Measurements from ENCODE around the gene NAPSA. TPM values are rescaled to one million over a fixed set of nuclear protein-coding genes. Genes with fewer than 3 reads are reported as not detected.
A peak's percentile ranks its signal among the peaks of the same experiment; 100 is the strongest.

The NAPSA gene
- total and polyA plus RNA-seq, 10 of the 15 experiments (the other 5 are each of a cell fraction or from before 2014, with no cell fraction given) = 6.7 to 45.4 (median 17.1) TPM

DNA sequence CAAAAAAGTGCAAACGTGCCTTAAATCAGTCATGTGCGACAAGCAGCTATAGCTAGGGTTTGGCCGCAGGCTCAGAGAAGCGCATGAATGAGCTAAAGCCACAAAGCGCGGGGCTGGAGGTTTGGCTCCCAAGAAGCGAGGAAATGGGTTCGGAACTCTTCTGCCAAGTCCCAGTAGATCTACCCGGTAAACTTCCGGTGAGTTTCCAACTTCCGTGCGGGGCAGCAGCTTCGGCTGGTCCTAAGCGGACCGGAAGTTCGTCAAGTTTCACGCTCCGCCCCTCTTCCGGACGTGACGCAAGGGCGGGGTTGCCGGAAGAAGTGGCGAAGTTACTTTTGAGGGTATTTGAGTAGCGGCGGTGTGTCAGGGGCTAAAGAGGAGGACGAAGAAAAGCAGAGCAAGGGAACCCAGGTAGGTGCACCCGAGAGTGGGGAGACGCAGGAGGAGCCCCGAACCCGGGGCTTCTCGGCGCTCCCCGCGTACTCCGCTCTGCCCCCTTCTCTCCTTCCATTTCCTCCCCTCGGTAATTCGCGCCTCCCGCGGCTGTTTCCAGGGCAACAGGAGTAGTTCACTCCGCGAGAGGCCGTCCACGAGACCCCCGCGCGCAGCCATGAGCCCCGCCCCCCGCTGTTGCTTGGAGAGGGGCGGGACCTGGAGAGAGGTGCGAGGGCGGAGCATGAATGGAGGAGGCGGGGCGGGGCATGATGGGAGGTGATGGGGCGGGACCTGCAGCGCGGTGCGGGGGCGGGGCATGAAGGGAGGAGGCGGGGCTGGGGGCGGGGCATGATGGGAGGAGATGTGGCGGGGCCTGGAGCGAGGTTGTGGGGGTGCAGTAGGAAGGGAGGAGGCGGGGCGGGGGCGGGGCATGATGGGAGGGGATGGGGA lies 11.0 kb upstream of the NAPSA start, which contains the start of gene NR1H2 (continued):
- TF ChIP-seq EED (IDR thresholded peaks at IDR 0.05; ENCODE audit: low read depth) = peak; percentile 61; the same call in 1 of the 2 replicates
- TF ChIP-seq, protein P1, sequence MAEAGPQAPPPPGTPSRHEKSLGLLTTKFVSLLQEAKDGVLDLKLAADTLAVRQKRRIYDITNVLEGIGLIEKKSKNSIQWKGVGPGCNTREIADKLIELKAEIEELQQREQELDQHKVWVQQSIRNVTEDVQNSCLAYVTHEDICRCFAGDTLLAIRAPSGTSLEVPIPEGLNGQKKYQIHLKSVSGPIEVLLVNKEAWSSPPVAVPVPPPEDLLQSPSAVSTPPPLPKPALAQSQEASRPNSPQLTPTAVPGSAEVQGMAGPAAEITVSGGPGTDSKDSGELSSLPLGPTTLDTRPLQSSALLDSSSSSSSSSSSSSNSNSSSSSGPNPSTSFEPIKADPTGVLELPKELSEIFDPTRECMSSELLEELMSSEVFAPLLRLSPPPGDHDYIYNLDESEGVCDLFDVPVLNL (IDR thresholded peaks at IDR 0.05; ENCODE audit: low read depth, low read length) = 0 out of 2 replicates have a peak, but pooled peaks have one; percentile 12
- TF ChIP-seq POU2F2 (IDR thresholded peaks at IDR 0.05; ENCODE audit: borderline replicate concordance, low read depth, low read length) = peak; percentile 82
- TF ChIP-seq, protein P2, sequence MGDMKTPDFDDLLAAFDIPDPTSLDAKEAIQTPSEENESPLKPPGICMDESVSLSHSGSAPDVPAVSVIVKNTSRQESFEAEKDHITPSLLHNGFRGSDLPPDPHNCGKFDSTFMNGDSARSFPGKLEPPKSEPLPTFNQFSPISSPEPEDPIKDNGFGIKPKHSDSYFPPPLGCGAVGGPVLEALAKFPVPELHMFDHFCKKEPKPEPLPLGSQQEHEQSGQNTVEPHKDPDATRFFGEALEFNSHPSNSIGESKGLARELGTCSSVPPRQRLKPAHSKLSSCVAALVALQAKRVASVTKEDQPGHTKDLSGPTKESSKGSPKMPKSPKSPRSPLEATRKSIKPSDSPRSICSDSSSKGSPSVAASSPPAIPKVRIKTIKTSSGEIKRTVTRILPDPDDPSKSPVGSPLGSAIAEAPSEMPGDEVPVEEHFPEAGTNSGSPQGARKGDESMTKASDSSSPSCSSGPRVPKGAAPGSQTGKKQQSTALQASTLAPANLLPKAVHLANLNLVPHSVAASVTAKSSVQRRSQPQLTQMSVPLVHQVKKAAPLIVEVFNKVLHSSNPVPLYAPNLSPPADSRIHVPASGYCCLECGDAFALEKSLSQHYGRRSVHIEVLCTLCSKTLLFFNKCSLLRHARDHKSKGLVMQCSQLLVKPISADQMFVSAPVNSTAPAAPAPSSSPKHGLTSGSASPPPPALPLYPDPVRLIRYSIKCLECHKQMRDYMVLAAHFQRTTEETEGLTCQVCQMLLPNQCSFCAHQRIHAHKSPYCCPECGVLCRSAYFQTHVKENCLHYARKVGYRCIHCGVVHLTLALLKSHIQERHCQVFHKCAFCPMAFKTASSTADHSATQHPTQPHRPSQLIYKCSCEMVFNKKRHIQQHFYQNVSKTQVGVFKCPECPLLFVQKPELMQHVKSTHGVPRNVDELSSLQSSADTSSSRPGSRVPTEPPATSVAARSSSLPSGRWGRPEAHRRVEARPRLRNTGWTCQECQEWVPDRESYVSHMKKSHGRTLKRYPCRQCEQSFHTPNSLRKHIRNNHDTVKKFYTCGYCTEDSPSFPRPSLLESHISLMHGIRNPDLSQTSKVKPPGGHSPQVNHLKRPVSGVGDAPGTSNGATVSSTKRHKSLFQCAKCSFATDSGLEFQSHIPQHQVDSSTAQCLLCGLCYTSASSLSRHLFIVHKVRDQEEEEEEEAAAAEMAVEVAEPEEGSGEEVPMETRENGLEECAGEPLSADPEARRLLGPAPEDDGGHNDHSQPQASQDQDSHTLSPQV (IDR thresholded peaks at IDR 0.05) = no peak
- peak; percentile 72; the same call in 1 of the 2 replicates for TF ChIP-seq SIN3A (IDR thresholded peaks at IDR 0.05; ENCODE audit: low read depth, low read length)
- TF ChIP-seq SMAD5 (IDR thresholded peaks at IDR 0.05; ENCODE audit: low read depth) = no peak; the same call in 1 of the 2 replicates
- peak; percentile 90 for TF ChIP-seq FOXK2 (IDR thresholded peaks at IDR 0.05)
- no peak for TF ChIP-seq SREBF1 (IDR thresholded peaks at IDR 0.05; ENCODE audit: low read length)
- peak; percentile 20 for TF ChIP-seq MYC (IDR thresholded peaks at IDR 0.05; ENCODE audit: insufficient read depth, insufficient read length, insufficient replicate concordance, low read length, severe bottlenecking)
- peak; percentile 9; the same call in 1 of the 2 replicates for TF ChIP-seq ZNF384 (IDR thresholded peaks at IDR 0.05; ENCODE audit: borderline replicate concordance, low read depth, low read length)
- TF ChIP-seq RUNX3 (IDR thresholded peaks at IDR 0.05; ENCODE audit: low read length) = peak; percentile 76
- TF ChIP-seq GATAD2B (conservative IDR thresholded peaks at IDR 0.05; ENCODE audit: low read depth) = peak; percentile 78
- peak; percentile 96 for TF ChIP-seq LARP7 (IDR thresholded peaks at IDR 0.05)
- peak; percentile 63; the same call in 1 of the 2 replicates for TF ChIP-seq DPF2 (IDR thresholded peaks at IDR 0.05)
- no peak for TF ChIP-seq KDM1A (IDR thresholded peaks at IDR 0.05; ENCODE audit: borderline replicate concordance)
- TF ChIP-seq, protein P3, sequence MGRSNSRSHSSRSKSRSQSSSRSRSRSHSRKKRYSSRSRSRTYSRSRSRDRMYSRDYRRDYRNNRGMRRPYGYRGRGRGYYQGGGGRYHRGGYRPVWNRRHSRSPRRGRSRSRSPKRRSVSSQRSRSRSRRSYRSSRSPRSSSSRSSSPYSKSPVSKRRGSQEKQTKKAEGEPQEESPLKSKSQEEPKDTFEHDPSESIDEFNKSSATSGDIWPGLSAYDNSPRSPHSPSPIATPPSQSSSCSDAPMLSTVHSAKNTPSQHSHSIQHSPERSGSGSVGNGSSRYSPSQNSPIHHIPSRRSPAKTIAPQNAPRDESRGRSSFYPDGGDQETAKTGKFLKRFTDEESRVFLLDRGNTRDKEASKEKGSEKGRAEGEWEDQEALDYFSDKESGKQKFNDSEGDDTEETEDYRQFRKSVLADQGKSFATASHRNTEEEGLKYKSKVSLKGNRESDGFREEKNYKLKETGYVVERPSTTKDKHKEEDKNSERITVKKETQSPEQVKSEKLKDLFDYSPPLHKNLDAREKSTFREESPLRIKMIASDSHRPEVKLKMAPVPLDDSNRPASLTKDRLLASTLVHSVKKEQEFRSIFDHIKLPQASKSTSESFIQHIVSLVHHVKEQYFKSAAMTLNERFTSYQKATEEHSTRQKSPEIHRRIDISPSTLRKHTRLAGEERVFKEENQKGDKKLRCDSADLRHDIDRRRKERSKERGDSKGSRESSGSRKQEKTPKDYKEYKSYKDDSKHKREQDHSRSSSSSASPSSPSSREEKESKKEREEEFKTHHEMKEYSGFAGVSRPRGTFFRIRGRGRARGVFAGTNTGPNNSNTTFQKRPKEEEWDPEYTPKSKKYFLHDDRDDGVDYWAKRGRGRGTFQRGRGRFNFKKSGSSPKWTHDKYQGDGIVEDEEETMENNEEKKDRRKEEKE (IDR thresholded peaks at IDR 0.05) = 0 out of 2 replicates have a peak, but pooled peaks have one; percentile 44
- no peak for TF ChIP-seq MEF2A (IDR thresholded peaks at IDR 0.05; ENCODE audit: insufficient read depth, low read depth, low read length)
- TF ChIP-seq, protein P4, sequence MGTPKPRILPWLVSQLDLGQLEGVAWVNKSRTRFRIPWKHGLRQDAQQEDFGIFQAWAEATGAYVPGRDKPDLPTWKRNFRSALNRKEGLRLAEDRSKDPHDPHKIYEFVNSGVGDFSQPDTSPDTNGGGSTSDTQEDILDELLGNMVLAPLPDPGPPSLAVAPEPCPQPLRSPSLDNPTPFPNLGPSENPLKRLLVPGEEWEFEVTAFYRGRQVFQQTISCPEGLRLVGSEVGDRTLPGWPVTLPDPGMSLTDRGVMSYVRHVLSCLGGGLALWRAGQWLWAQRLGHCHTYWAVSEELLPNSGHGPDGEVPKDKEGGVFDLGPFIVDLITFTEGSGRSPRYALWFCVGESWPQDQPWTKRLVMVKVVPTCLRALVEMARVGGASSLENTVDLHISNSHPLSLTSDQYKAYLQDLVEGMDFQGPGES (IDR thresholded peaks at IDR 0.05) = 0 out of 2 replicates have a peak, but pooled peaks have one; percentile 50
- no peak for TF ChIP-seq NFXL1 (IDR thresholded peaks at IDR 0.05; ENCODE audit: borderline replicate concordance)
- TF ChIP-seq RBBP5 (conservative IDR thresholded peaks at IDR 0.05) = no peak

Data from GM12878 (cell line).